ENCODE data around the gene STS. TPM values are rescaled to one million over a fixed set of nuclear protein-coding genes. Genes with fewer than 3 reads are reported as not detected.

The STS gene
- total RNA-seq, 1 donor from 2014 or later, result 3.9 TPM

GRCh38 chrX:7102119-7102518 lies 45.4 kb upstream of the STS start:
- Histone ChIP-seq H3K4me1 (ENCODE audit: insufficient read depth, low read length) (no peaks in the 10 kb centered on the region), H3K9me3 (ENCODE audit: insufficient read depth, low read depth, low read length) (no peaks in the 10 kb centered on the region), H3K27me3 (ENCODE audit: insufficient read depth, low read length) (no peaks in the 10 kb centered on the region), H4K20me1 (ENCODE audit: insufficient read depth, low read length) (peaks cover 9% of the 10 kb centered on the region), H3K4me3 (ENCODE audit: insufficient read depth, low read depth, low read length) (no peak overlapping the region), H3K36me3 (ENCODE audit: insufficient read depth, low read length) (no peaks in the 10 kb centered on the region), H3K4me2 (ENCODE audit: low read length) (no peak overlapping the region), H2AFZ (ENCODE audit: low read depth, low read length) (no peak overlapping the region), H3K9ac (ENCODE audit: low read length) (no peak overlapping the region), H3K27ac (ENCODE audit: low read depth, low read length) (no peak overlapping the region), H3K79me2 (ENCODE audit: insufficient read depth, low read length) (no peaks in the 10 kb centered on the region)
- Mint-ChIP-seq H3K4me1 (ENCODE audit: low read depth, unreplicated experiment) (no peaks in the 10 kb centered on the region), H3K9me3 (ENCODE audit: unreplicated experiment) (no peaks in the 10 kb centered on the region), H3K27me3 (ENCODE audit: low read depth, unreplicated experiment) (no peaks in the 10 kb centered on the region), H3K27ac (ENCODE audit: unreplicated experiment) (no peak overlapping the region), H3K36me3 (ENCODE audit: low read depth, unreplicated experiment) (no peaks in the 10 kb centered on the region), H3K4me3 (ENCODE audit: unreplicated experiment) (no peak overlapping the region)
- FAIRE-seq (peak; percentile 95), DNase-seq (ENCODE audit: low read depth) (no peak)
- TF ChIP-seq CTCF (IDR thresholded peaks at IDR 0.05; ENCODE audit: insufficient read depth, low read depth, low read length) (no peak), EZH2 (IDR thresholded peaks at IDR 0.05; ENCODE audit: insufficient read depth, low read length) (no peak)

- H3K9me3 Mint-ChIP-seq (ENCODE audit: unreplicated experiment), result no peaks in the 10 kb centered on the region
- peaks cover 14% of the 10 kb centered on the region for H3K4me1 Mint-ChIP-seq (ENCODE audit: low read depth, unreplicated experiment)
- Histone ChIP-seq H3K9me3 (ENCODE audit: insufficient read depth, low read depth, low read length) (no peaks in the 10 kb centered on the region), H3K9ac (ENCODE audit: low read length) (no peak overlapping the region), H4K20me1 (ENCODE audit: insufficient read depth, low read length) (peaks cover 6% of the 10 kb centered on the region), H3K4me1 (ENCODE audit: insufficient read depth, low read length) (no peaks in the 10 kb centered on the region), H3K27me3 (ENCODE audit: insufficient read depth, low read length) (no peaks in the 10 kb centered on the region), H3K27ac (ENCODE audit: low read depth, low read length) (no peak overlapping the region), H3K4me3 (ENCODE audit: insufficient read depth, low read depth, low read length) (no peak overlapping the region), H3K36me3 (ENCODE audit: insufficient read depth, low read length) (no peaks in the 10 kb centered on the region), H3K4me2 (ENCODE audit: low read length) (no peak overlapping the region), H3K79me2 (ENCODE audit: insufficient read depth, low read length) (no peaks in the 10 kb centered on the region), H2AFZ (ENCODE audit: low read depth, low read length) (no peak overlapping the region)
- DNase-seq (ENCODE audit: low read depth) (no peak), FAIRE-seq (no peak)
- no peaks in the 10 kb centered on the region for H3K36me3 Mint-ChIP-seq (ENCODE audit: low read depth, unreplicated experiment)
- no peak overlapping the region for H3K4me3 Mint-ChIP-seq (ENCODE audit: unreplicated experiment)
- H3K27me3 Mint-ChIP-seq (ENCODE audit: low read depth, unreplicated experiment), result no peaks in the 10 kb centered on the region
- no peak overlapping the region for H3K27ac Mint-ChIP-seq (ENCODE audit: unreplicated experiment)
- TF ChIP-seq EZH2 (IDR thresholded peaks at IDR 0.05; ENCODE audit: insufficient read depth, low read length), result no peak
- TF ChIP-seq CTCF (IDR thresholded peaks at IDR 0.05; ENCODE audit: insufficient read depth, low read depth, low read length), result no peak
These were observed 40.9 kb upstream of the STS start for GRCh38 chrX:7106649-7107048.

- no peaks in the 10 kb centered on the region for H3K27me3 ChIP-seq (ENCODE audit: insufficient read depth, low read length)
- H3K9ac ChIP-seq (ENCODE audit: low read length), result no peak overlapping the region
- Mint-ChIP-seq H3K27ac (ENCODE audit: unreplicated experiment) (no peak overlapping the region), H3K4me3 (ENCODE audit: unreplicated experiment) (no peak overlapping the region), H3K9me3 (ENCODE audit: unreplicated experiment) (no peaks in the 10 kb centered on the region), H3K27me3 (ENCODE audit: low read depth, unreplicated experiment) (no peaks in the 10 kb centered on the region), H3K36me3 (ENCODE audit: low read depth, unreplicated experiment) (no peaks in the 10 kb centered on the region), H3K4me1 (ENCODE audit: low read depth, unreplicated experiment) (peaks cover 14% of the 10 kb centered on the region)
- H3K4me1 ChIP-seq (ENCODE audit: insufficient read depth, low read length), result no peaks in the 10 kb centered on the region
- no peak for DNase-seq (ENCODE audit: low read depth)
- no peaks in the 10 kb centered on the region for H3K36me3 ChIP-seq (ENCODE audit: insufficient read depth, low read length)
- H3K9me3 ChIP-seq (ENCODE audit: insufficient read depth, low read depth, low read length), result no peaks in the 10 kb centered on the region
- no peaks in the 10 kb centered on the region for H3K79me2 ChIP-seq (ENCODE audit: insufficient read depth, low read length)
- no peaks in the 10 kb centered on the region for H4K20me1 ChIP-seq (ENCODE audit: insufficient read depth, low read length)
- TF ChIP-seq CTCF (IDR thresholded peaks at IDR 0.05; ENCODE audit: insufficient read depth, low read depth, low read length) (no peak), EZH2 (IDR thresholded peaks at IDR 0.05; ENCODE audit: insufficient read depth, low read length) (no peak)
- H3K27ac ChIP-seq (ENCODE audit: low read depth, low read length), result no peak overlapping the region
- no peak for FAIRE-seq
- no peak overlapping the region for H3K4me3 ChIP-seq (ENCODE audit: insufficient read depth, low read depth, low read length)
- no peak overlapping the region for H3K4me2 ChIP-seq (ENCODE audit: low read length)
- H2AFZ ChIP-seq (ENCODE audit: low read depth, low read length), result no peak overlapping the region
These were observed 39.5 kb upstream of the STS start for GRCh38 chrX:7108030-7108429.

Measured in astrocyte (in vitro differentiated cells and primary cell).